ENCODE data around the gene EME1.
"Not testable (repeated sequence)": the region's sequence is repeated elsewhere in the genome, so short reads cannot be mapped to it uniquely, and the experiment has no call there.

EME1 gene

DNA sequence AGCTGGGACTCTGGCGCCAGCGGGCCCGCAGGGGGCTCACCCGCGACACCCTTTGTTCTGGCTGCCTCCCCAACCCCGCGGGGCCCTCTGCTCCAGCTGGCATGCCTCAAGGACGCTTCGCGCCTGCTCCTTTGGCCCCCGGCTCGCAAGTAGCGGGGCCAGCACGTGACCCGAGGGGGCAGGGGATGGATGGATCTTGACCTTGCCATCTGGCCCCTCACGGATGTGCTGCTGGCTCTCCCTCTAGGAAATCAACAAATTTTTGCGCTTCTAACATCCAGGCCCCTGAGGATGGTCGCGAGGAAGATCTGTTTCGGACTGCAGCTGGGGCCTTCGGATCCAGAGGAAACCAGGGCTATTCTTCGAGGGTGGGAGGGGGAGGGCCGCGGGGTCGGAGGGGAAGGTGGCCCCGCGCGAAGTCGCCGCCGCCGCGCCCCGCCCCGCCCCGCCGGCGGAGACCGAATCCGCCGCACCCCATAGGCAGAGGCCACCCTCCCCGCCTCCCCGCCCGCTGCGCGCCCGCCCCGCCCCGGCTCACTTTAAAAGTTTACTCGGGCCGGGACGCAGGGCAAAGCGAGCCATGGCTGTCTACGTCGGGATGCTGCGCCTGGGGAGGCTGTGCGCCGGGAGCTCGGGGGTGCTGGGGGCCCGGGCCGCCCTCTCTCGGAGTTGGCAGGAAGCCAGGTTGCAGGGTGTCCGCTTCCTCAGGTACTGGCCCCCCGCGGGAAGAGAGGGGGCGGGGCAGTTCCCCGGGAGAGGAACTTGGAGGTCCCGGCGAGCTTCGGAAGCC is 52.8 kb downstream of the EME1 start, which contains the start of gene ACSF2:
TSS of gene ACSF2 (plus strand) at position 537 of the 790 bp plus-strand sequence. CDS start at position 581, 44 bp downstream.
- DNase-seq (ENCODE audit: low read depth, low spot score): peak; percentile 12

DNA sequence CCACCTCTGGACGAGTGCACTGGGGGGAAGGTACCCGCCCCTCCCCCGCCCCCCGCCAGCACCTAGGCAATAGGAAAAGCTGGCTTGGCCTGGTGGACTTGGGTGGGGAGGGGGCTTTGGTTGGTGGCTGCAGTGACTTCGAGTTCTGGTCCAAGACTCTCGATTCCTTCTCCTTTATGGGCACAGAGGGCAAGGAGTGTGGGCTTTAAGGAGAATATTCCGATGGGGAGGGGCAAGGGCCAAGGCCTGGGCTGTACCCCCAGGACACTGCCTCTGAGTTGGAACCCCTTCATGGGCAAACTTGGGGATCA is 53.4 kb downstream of the EME1 start:
- no peak for DNase-seq (ENCODE audit: low read depth, low spot score)

- no peak for DNase-seq (ENCODE audit: low read depth, low spot score)
Measured at GRCh38 chr17:50426814-50427787, 54.1 kb downstream of the EME1 start.

GRCh38 chr17:50428126-50428525 is 55.1 kb downstream of the EME1 start:
- DNase-seq (ENCODE audit: low read depth, low spot score): not testable (repeated sequence)

DNA sequence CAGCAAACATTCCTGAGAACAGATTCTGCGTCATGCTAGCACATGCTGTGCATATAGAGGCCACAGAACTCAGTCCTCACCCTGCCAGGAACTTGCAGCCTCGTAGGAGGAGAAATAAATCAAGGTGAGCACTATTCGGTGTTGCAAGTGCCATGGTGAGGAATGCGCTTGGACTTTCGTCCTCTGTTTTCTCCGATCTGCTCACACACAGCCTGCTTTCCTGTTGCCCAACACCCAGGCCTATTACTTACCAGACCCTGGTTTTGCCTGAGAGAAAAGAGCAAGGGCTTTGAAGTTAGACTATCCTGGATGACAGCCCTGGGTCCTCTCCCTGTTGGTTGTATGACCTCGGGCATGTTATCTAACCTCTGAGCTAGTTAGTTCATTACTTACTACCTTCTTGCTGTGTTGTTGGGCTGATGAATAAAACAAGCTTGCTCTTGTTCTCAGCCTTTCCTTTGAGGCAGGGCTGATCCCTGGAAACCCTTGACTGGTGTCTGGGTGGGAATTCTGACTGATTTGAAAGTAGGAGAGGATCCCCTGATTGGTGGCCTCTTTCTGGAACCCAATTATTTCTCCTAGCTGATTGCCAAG is 55.9 kb downstream of the EME1 start:
- DNase-seq (ENCODE audit: low read depth, low spot score): no peak

DNA sequence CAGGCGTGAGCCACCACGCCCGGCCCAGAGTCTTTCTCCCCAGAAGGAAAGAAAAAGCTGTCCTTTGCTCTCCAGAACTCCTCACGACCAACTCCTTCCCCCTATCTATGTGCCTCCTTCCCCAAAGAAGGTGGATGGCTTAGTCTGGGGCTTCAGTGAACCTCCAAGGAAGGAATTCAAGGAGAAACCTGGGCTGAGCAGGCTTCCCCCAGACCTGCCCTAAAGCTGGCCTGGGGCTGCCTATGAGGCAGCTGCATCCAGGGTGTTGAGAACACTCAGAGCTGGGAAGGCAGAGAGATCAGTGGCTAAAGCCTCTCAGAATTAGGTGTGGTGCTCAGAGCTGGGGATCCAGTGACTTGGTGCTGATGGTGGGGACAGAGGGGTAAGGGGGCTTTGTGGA is 56.8 kb downstream of the EME1 start:
- DNase-seq (ENCODE audit: low read depth, low spot score): no peak

Data from activated naive CD8-positive, alpha-beta T cell treated with anti-CD3 and anti-CD28 coated beads, Interleukin-2, amount 50 U/mL, for 16 hours (primary cell).